ENCODE measurements around the gene FHOD1.
A peak's percentile ranks its signal among the peaks of the same experiment; 100 is the strongest.

Gene FHOD1

DNA sequence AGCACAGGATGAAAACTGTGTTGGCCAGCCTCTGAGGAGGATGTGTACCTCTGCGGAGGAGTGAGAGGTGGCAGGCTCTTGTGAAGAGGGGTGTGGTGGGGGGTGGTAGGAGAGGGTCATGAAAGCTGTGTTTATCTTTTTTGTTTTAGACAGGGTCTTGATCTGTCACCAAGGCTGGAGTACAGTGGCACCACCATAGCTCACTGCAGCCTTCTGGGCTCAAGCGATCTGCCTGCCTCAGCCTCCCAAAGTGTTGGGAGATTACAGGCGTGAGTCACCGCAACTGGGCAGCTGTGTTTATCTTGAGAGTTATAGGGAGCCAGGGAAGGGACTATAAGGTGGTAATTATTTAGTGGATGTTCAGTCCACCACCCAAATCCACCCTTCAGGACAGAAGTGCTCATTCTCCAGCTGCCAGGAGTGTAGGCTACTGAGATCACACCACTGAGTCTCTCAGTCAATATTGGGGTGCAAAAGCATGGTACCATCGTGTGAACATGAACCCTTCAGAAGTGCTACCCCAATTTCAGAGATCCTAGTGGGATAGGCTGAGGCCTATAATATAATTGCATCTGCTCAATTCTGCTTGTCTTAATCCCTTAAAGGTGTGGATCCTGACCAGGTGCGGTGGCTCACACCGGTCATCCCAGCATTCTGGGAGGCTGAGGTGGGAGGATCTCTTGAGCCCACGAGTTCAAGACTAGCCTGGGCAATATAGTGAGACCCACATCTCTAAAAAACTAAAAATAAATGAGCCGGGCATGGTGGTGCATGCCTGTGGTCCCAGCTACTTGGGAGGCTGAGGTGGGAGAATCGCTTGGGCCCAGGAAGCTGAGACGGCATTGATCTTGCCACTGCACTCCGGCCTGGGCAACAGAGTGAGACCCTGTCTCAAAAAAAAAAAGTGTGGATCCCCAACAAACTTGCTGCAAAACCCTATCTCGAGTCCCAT lies 56.6 kb downstream of the FHOD1 start:
- DNase-seq (ENCODE audit: low spot score), result no peak

DNA sequence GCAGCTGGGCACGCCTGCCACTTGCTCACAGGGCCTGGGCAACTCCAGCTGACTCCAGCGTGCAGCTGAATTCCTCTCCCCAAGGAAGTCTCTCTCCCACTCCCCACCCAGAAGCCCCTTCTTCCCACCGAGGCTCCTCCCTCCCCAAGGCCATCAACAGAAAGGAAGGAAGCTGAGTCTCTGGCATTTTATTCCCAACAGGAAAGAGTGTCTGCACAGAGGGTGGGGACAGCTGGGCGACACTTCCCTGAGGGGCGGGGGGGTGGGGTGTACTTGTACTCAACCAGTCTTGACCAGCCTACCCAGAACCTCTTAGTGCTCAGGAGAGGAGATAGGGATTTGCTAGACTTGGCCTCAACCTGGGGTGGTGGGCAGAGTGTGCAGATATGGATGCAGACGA lies 57.2 kb downstream of the FHOD1 start, which contains the start of gene EXOC3L1:
Gene EXOC3L1 (minus strand): TSS at position 96 of the 400 bp plus-strand sequence. CDS start 460 bp downstream, outside the sequence.
- DNase-seq (ENCODE audit: low spot score), result no peak

DNA sequence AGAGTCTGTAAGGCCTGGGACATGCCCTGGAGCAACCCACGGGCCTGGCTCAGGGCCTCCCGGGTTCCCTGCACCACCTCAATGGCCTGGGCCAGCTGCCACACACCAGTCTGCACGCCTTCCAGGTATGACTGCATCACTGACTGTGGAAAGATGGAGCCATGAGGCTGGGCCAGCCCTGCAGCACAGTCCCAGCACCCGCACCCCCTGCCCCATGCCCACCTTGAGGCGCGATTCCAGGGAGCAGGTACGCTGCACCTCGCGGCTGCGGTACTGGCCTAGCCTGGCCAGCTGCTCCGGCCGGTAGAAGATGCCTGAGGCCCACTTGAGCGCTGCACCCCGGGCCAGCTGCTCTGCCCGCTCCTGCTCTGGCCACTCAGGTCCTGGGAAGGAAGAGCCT lies 58.5 kb downstream of the FHOD1 start:
- DNase-seq (ENCODE audit: low spot score), result no peak

DNA sequence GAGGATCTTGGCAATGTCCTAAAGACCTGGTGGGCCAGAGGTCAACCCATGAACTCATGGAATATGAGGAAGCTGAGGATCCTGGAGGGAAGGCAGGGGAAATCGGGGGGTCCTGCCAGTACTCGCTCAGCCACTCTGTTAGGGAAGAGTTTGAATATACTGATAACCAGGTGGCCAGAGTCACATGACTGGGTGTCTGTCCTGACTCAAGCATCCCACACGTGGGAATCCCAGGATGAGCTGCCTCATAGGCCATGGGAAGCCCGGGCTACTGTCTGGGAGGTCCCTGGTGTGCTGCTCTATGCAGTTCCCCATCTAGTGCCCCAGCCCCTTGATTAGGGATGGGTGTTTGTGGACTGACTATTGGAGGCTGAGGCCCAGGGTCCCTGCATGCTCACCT lies 59.0 kb downstream of the FHOD1 start:
- DNase-seq (ENCODE audit: low spot score), result no peak

DNA sequence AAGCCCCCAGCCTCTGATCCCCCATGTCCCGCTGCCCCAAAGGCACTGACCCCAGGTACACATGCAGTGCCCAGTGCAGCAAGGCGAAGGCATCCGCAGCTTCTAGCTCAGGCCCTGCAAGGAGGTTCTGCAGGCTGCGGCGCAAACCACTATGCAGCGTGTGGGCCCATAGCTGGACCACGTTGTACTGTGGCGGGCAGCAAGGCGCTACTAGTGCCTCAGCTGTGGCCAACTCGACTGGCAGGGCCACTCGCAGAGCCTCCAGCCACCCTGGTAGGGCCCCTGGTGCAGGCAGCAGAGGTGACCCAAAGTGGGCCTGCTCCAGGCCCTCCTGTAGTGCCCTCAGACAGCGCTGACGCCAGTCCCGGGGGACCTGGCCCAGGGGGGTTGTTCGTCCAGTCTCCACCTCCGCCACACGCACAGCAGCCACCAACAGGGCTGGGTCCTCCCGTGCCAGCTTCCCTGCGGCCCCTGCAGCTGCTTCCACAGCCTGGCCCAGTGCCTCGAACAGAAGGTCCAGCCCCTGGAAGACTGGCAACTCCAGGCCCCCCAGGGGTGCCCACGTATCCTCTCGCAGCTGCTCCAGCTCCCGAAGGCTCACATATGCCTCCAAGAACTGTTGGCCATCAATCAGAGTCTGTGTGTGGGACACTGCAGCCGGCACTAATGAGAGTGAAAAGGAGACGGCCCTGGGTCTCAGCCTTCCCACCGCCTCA lies 59.9 kb downstream of the FHOD1 start:
- no peak for DNase-seq (ENCODE audit: low spot score)

DNA sequence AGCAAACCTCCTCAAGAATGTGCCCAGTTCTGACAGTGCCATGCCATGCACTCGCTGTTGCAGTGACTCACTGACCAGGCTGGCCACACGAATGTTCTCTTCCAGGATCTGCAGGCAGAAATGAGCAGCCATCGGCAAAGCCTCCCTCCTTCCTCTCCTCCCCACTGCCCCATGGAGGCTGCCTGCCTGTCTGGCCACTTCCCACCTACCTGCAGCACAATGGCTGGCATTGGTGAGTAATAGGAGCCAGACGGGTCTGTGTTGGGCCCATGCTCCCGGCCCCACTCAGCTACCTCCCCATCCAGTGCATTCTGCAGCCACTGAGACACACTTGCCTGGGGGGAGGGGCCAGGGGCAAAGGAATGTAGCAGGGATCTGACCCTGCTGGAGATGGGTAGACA lies 60.7 kb downstream of the FHOD1 start:
- no peak for DNase-seq (ENCODE audit: low spot score)

DNA sequence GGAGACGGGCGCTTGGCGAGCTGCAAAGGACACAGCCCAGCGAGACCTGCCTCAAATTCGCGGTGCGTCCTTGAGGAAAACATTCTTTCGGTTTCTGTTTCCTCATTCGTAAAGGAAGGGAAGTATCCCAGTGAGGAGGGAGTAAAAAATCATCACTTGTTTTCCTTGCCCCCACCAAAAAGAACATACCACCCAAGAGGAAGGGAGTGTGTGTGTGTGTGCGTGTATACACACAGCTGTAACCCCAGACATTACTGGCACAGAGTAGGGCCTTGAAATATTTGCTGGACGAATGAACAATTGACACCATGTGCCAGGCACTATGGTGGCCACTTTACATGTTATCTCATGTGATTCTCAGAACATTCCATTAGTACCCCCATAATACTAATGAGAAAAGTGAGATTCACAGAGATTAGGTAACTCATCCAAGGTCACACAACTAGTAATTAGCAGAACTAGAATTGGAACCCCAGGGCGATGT lies 61.6 kb downstream of the FHOD1 start:
- DNase-seq (ENCODE audit: low spot score), result no peak

DNA sequence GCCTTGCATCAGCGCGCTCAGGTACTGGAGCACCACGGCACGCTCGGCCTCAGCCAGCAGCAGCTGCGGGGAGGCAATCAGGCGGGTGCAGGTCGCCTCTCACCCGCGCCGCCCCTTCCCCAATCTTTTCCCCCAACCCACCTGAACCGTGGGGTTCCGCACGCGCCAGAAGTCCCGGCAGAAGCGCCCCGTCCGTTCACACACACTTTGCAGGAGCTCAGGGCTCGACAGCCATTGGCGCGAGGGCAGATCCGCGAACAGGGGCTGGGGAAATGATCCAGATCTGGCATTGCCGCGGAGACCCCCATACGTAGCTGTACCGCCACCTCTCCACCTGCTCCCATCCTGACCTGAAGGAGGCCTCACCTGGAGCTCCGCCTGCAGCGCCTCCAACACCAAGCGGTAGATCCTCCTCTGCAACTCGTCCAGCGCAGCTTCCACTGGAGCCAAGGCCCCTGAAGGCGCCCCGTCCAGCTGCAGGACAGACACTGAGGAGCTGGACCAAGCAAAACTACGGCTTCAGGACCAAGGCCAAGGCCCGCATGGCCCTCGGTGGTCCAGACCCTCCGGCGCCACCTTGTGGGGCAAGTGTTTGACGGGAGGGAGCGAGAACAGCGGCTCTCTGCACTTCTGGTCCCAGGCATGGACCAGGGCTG lies 62.2 kb downstream of the FHOD1 start:
- DNase-seq (ENCODE audit: low spot score), result peak; percentile 72

DNA sequence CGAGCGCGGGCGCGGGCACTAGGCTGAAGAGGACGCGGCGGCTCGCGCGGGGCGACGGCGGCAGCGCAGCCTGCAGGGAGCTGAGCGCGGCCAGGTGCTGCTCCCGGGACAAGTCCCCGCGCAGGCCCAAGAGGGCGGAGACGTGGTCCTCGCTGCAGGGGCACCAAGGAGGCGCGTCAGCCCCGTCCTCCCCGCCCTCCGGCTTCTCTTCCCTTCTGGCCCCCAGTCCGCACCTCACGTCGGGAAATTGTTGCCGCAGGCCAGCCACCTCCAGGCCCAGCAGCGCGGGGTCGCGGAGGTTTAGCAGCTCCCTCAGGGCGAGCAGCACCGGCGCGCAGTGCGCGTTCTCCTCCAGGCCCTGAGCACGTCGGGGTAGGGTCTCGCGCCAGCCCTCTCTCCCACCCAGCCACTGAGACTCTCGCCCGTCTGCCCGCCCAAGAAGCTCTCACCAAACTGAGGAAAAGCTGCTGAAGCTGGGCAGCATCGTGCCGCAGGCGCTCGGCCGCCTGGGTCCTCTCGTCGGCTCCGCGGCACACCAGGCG lies 62.8 kb downstream of the FHOD1 start:
- peak; percentile 70 for DNase-seq (ENCODE audit: low spot score)

DNA sequence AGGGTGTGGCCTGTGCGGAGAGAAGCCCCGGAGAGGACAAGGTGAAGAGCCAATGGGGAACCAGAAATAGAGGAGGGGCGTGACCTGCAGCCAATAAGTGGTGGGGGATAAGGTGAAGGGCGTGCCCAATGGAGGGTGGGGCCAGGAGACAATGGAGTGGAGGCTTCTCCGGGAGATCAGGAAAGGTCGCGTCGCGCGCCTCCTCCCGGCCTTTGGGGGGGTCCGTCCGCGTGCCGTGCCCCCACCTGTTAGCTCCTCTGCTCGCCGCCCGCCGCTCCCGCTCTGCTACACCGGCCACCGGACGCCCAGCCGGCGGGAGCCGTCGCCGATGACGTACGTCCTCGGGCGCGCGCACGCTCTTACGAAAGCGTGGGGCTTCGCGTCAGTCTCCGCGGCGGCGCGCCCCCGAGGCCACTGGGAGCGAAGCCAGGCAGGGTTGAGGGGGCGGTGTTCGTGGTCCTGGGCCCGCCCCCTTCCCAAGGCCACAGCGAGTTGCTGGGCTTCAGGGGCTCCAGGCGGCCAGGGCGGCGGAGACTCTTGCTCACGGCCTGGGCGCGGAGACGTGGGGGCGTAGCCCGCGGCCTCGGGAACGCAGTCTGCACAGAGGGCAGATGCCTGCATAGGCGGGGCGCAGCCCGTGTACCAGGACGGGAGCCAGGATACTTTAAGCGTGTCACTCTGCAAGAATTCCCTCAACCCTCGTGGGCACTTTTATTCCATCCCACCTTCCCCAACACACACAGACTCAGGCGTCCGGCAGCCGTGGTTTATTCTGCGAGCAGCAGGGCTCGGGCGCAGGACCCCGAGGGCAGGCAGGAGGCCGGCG lies 63.4 kb downstream of the FHOD1 start, which contains the start of gene MATCAP1:
Gene MATCAP1 (minus strand): TSS at position 337 of the 826 bp plus-strand sequence. CDS start 3,353 bp downstream, outside the sequence.
- DNase-seq (ENCODE audit: low spot score), result peak; percentile 94

DNA sequence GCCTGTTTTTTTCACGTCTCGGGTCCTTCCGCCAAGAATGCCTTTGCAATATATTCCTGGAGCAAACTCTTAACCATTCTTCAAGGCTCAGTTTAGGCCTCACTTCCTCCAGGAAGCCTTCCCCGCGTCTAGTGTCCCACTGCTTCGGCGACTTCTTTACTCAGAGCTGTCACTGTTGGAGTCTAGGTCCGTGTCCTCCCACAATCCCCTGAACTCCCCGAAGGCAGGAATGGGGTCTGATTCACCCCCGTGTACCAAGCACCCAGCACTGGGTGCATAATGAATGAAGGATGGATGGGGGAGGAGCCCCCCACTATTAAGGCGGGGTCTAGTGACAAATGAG lies 64.0 kb downstream of the FHOD1 start:
- DNase-seq (ENCODE audit: low spot score), result no peak

DNA sequence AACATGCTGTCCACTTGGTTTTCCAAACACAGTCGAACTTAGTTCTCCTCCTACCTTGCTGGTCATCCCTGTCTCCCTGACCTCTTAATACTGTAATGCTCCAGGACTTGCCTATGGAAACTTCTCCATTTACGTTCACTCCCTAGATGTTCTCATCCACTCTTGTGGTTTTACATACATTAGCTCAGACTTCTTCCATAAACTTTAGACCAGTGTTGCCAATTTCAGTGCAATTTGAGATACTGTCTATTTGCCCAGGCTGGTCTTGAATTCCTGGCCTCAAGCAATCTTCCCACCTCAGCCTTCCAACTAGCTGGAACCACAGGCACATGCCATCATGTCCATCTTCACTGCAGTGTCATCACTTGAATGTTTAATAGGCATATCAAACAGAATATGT lies 65.0 kb downstream of the FHOD1 start:
- DNase-seq (ENCODE audit: low spot score), result no peak

DNA sequence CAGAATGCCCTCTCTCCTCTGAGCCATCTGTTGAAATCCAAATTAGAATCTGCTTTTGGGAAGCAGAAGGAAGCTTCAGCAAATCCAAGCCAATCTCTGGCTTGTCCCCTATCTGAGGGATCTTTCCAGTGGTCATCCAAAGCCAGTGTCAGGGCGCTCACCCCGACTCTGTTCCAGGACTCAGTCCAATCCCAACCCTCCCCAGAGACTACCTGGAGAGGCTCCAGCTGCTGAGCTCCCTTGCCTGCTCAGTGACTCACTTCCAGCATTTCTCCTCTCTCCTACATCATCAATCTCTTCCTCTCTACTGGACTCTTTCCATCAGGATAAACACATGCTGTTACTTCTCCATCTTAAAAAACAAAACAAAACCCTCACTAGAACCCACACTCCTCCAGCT lies 65.9 kb downstream of the FHOD1 start:
- no peak for DNase-seq (ENCODE audit: low spot score)

DNA sequence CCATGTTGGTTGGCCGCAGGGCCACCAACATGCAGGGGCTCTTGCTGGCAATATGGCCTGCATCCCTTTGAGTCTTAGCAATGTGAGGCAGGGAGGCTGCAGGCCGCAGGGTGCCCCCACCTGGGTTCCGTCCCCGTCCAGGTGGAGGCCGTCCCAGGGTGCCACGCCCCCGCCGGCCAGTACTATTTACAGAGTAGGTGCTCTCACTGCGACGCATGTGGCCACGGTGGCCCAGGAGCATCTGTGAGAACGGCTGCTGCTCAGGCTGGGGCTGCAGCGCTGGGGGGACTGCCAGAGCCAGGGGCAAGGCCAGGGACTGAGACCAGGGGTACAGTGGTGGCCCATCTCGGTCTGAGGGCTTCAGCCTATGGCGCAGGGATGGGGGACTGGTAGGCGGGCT lies 67.1 kb downstream of the FHOD1 start:
- no peak for DNase-seq (ENCODE audit: low spot score)

DNA sequence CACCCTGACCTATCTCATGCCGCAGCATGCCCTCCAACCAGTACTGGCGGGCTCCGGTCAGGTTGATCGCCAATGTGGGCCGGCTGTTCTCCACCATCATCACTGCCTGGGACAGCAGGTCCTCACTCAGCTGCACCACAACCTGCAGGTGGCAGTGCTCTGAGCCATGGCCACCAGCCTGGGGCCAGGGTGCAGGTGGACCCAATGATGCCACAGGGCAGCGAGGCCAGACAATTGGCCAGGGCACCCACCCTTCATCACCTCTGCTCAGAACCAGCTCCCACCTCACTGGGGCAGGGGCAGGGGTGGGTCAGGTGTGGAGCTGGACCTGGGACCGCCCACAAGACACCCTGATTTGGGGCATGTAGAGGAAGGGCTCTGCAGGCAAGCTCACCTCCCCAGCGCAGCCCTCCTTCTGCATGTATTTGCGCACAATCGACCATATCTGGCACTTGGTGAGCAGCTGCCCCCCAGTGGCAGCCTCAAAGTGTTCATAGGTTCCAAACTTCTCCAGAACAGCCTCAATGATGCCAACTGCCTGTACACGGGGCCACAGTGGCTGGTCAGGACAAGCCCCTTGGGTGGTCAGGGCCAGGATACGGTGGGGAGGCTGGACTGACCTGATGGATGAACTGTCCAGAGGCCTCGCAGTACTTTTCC lies 67.7 kb downstream of the FHOD1 start:
- no peak for DNase-seq (ENCODE audit: low spot score)

All from D341Med (cell line).